Osteoblast (primary cell): ENCODE measurements around the gene TNC. TPM values are rescaled to one million over a fixed set of nuclear protein-coding genes. Genes with fewer than 3 reads are reported as not detected.

Experiments used
- DNase-seq: peaks from one replicate; pipeline ENCODE4 v3.0.0; 2011; ENCODE audit warnings: low spot score, mixed read lengths; ENCODE audit not compliant: insufficient read length; ENCODE audit errors: missing footprints
- H2AFZ ChIP-seq: 2 replicates; pipeline ENCODE4 v1.6.0; 2011; ENCODE audit warnings: mild to moderate bottlenecking, low read length
- H3K27ac ChIP-seq: 2 replicates; pipeline ENCODE4 v1.5.1; 2011; ENCODE audit warnings: mild to moderate bottlenecking, low read depth, low read length, moderate library complexity
- H3K27me3 ChIP-seq: 2 replicates; pipeline ENCODE4 v1.6.0; 2012; ENCODE audit warnings: mild to moderate bottlenecking, control low read depth, inconsistent platforms, low read length, moderate library complexity; ENCODE audit not compliant: insufficient read depth
- H3K36me3 ChIP-seq: 2 replicates; pipeline ENCODE4 v1.5.1; 2011; ENCODE audit warnings: mild to moderate bottlenecking, low read length, control low read depth, moderate library complexity; ENCODE audit not compliant: insufficient read depth
- H3K4me1 ChIP-seq: 2 replicates; pipeline ENCODE4 v1.5.1; 2011; ENCODE audit warnings: mild to moderate bottlenecking, low read length, control low read depth, moderate library complexity; ENCODE audit not compliant: insufficient read depth
- H3K4me2 ChIP-seq: 2 replicates; pipeline ENCODE4 v1.6.0; 2011; ENCODE audit warnings: mild to moderate bottlenecking, low read length; ENCODE audit not compliant: insufficient read depth
- H3K4me3 ChIP-seq: fragments of 200-600 bp; sonication (generic); 3 replicates; pipeline ENCODE4 v1.5.1; 2012; ENCODE audit warnings: mild to moderate bottlenecking, low read length, inconsistent platforms; ENCODE audit not compliant: insufficient read depth
- H3K79me2 ChIP-seq: 2 replicates; pipeline ENCODE4 v1.6.0; 2012; ENCODE audit warnings: mild to moderate bottlenecking, low read length, control low read depth, inconsistent platforms; ENCODE audit not compliant: insufficient read depth
- H3K9me3 ChIP-seq: 2 replicates; pipeline ENCODE4 v1.5.1; 2011; ENCODE audit warnings: low read depth, low read length, control low read depth
- H4K20me1 ChIP-seq: 2 replicates; pipeline ENCODE4 v1.6.0; 2012; ENCODE audit warnings: mild to moderate bottlenecking, low read length, control low read depth; ENCODE audit not compliant: insufficient read depth
- CTCF ChIP-seq: IDR thresholded peaks from 2 replicates; pipeline ENCODE4 v1.5.1; 2011; ENCODE audit warnings: mild to moderate bottlenecking, low read depth, low read length, moderate library complexity; ENCODE audit errors: extremely low read depth
- total RNA-seq: library from RNA; depleted of rRNA; stranded (reverse); fragments of >200 nt; gene quantifications from 2 replicates; pipeline ENCODE4 v1.2.3, GENCODE V29; 2012

TNC gene
- total RNA-seq, 1 donor = 611 TPM

- H3K4me2 ChIP-seq = no peak overlapping the region
- H3K4me1 ChIP-seq = peaks cover 21% of the 10 kb centered on the region
- DNase-seq = peak; percentile 21
- H3K36me3 ChIP-seq = no peaks in the 10 kb centered on the region
- peaks cover 8% of the 10 kb centered on the region for H3K27me3 ChIP-seq
- no peak overlapping the region for H2AFZ ChIP-seq
- H3K4me3 ChIP-seq = no peak overlapping the region
- TF ChIP-seq CTCF = no peak
- H4K20me1 ChIP-seq = no peaks in the 10 kb centered on the region
- no peaks in the 10 kb centered on the region for H3K79me2 ChIP-seq
- H3K27ac ChIP-seq = no peak overlapping the region
- H3K9me3 ChIP-seq = no peaks in the 10 kb centered on the region
Measured at GRCh38 chr9:115004545-115004944, 113.4 kb downstream of the TNC start.

- DNase-seq = no peak
- Histone ChIP-seq H3K9me3 (no peaks in the 10 kb centered on the region), H3K79me2 (no peaks in the 10 kb centered on the region), H3K4me2 (no peak overlapping the region), H3K27ac (no peak overlapping the region), H4K20me1 (no peaks in the 10 kb centered on the region), H3K4me1 (peaks cover 10% of the 10 kb centered on the region), H3K36me3 (no peaks in the 10 kb centered on the region), H2AFZ (no peak overlapping the region), H3K27me3 (peaks cover 10% of the 10 kb centered on the region), H3K4me3 (no peak overlapping the region)
- TF ChIP-seq CTCF = no peak
Measured at GRCh38 chr9:115002371-115003120, 115.4 kb downstream of the TNC start.

- Histone ChIP-seq H3K4me1 (no peaks in the 10 kb centered on the region), H3K36me3 (no peaks in the 10 kb centered on the region), H3K27ac (no peak overlapping the region), H3K4me3 (no peak overlapping the region), H3K9me3 (no peaks in the 10 kb centered on the region), H3K79me2 (no peaks in the 10 kb centered on the region), H3K4me2 (no peak overlapping the region), H2AFZ (no peak overlapping the region), H3K27me3 (peaks cover 14% of the 10 kb centered on the region), H4K20me1 (no peaks in the 10 kb centered on the region)
- no peak for DNase-seq
- TF ChIP-seq CTCF = no peak
Measured at GRCh38 chr9:115000217-115000639, 117.7 kb downstream of the TNC start.

- Histone ChIP-seq H2AFZ (no peak overlapping the region), H4K20me1 (no peaks in the 10 kb centered on the region), H3K4me2 (no peak overlapping the region), H3K4me3 (no peak overlapping the region), H3K36me3 (no peaks in the 10 kb centered on the region), H3K9me3 (no peaks in the 10 kb centered on the region), H3K4me1 (no peaks in the 10 kb centered on the region), H3K27me3 (peaks cover 17% of the 10 kb centered on the region), H3K27ac (no peak overlapping the region), H3K79me2 (no peaks in the 10 kb centered on the region)
- no peak for DNase-seq
- TF ChIP-seq CTCF = no peak
Measured at GRCh38 chr9:114998326-114998725, 119.6 kb downstream of the TNC start.
